ENCODE measurements around the gene CNTNAP4. TPM values are rescaled to one million over a fixed set of nuclear protein-coding genes. Genes with fewer than 3 reads are reported as not detected.

CNTNAP4 gene
- total RNA-seq, 1 donor from 2014 or later = 0.10 TPM

GRCh38 chr16:76303637-76304314 lies 26.6 kb downstream of the CNTNAP4 start:
- H3K4me3 Mint-ChIP-seq (ENCODE audit: unreplicated experiment) = no peak overlapping the region
- peaks cover 9% of the 10 kb centered on the region for H3K9me3 Mint-ChIP-seq (ENCODE audit: unreplicated experiment)
- TF ChIP-seq CTCF (IDR thresholded peaks at IDR 0.05; ENCODE audit: unreplicated experiment) = no peak
- H3K27ac Mint-ChIP-seq (ENCODE audit: unreplicated experiment) = no peak overlapping the region
- DNase-seq (ENCODE audit: low spot score) = no peak
- H3K4me1 Mint-ChIP-seq (ENCODE audit: unreplicated experiment) = no peaks in the 10 kb centered on the region
- no peaks in the 10 kb centered on the region for H3K27me3 Mint-ChIP-seq (ENCODE audit: unreplicated experiment)
- H3K36me3 Mint-ChIP-seq (ENCODE audit: low read depth, unreplicated experiment) = peaks cover 4% of the 10 kb centered on the region

- no peak for TF ChIP-seq CTCF (IDR thresholded peaks at IDR 0.05; ENCODE audit: unreplicated experiment)
- DNase-seq (ENCODE audit: low spot score) = no peak
- H3K36me3 Mint-ChIP-seq (ENCODE audit: low read depth, unreplicated experiment) = no peaks in the 10 kb centered on the region
- H3K4me3 Mint-ChIP-seq (ENCODE audit: unreplicated experiment) = no peak overlapping the region
- H3K4me1 Mint-ChIP-seq (ENCODE audit: unreplicated experiment) = no peaks in the 10 kb centered on the region
- H3K9me3 Mint-ChIP-seq (ENCODE audit: unreplicated experiment) = peaks cover 19% of the 10 kb centered on the region
- peaks cover 2% of the 10 kb centered on the region for H3K27me3 Mint-ChIP-seq (ENCODE audit: unreplicated experiment)
- H3K27ac Mint-ChIP-seq (ENCODE audit: unreplicated experiment) = no peak overlapping the region
These were observed 32.6 kb downstream of the CNTNAP4 start for GRCh38 chr16:76309639-76310335.

GRCh38 chr16:76311260-76311659 lies 34.1 kb downstream of the CNTNAP4 start:
- DNase-seq (ENCODE audit: low spot score) = no peak
- no peak overlapping the region for H3K27ac Mint-ChIP-seq (ENCODE audit: unreplicated experiment)
- no peak overlapping the region for H3K4me3 Mint-ChIP-seq (ENCODE audit: unreplicated experiment)
- no peaks in the 10 kb centered on the region for H3K4me1 Mint-ChIP-seq (ENCODE audit: unreplicated experiment)
- TF ChIP-seq CTCF (IDR thresholded peaks at IDR 0.05; ENCODE audit: unreplicated experiment) = no peak
- no peaks in the 10 kb centered on the region for H3K36me3 Mint-ChIP-seq (ENCODE audit: low read depth, unreplicated experiment)
- H3K27me3 Mint-ChIP-seq (ENCODE audit: unreplicated experiment) = peaks cover 2% of the 10 kb centered on the region
- peaks cover 16% of the 10 kb centered on the region for H3K9me3 Mint-ChIP-seq (ENCODE audit: unreplicated experiment)

GRCh38 chr16:76318565-76318964 lies 41.4 kb downstream of the CNTNAP4 start:
- Mint-ChIP-seq H3K27ac (ENCODE audit: unreplicated experiment) (no peak overlapping the region), H3K4me1 (ENCODE audit: unreplicated experiment) (no peaks in the 10 kb centered on the region), H3K27me3 (ENCODE audit: unreplicated experiment) (no peaks in the 10 kb centered on the region), H3K36me3 (ENCODE audit: low read depth, unreplicated experiment) (no peaks in the 10 kb centered on the region), H3K4me3 (ENCODE audit: unreplicated experiment) (no peak overlapping the region), H3K9me3 (ENCODE audit: unreplicated experiment) (peaks cover 11% of the 10 kb centered on the region)
- no peak for DNase-seq (ENCODE audit: low spot score)
- TF ChIP-seq CTCF (IDR thresholded peaks at IDR 0.05; ENCODE audit: unreplicated experiment) = no peak

GRCh38 chr16:76329106-76329505 lies 51.9 kb downstream of the CNTNAP4 start:
- Mint-ChIP-seq H3K9me3 (ENCODE audit: unreplicated experiment) (peaks cover 11% of the 10 kb centered on the region), H3K27ac (ENCODE audit: unreplicated experiment) (no peak overlapping the region), H3K4me3 (ENCODE audit: unreplicated experiment) (no peak overlapping the region), H3K36me3 (ENCODE audit: low read depth, unreplicated experiment) (no peaks in the 10 kb centered on the region), H3K27me3 (ENCODE audit: unreplicated experiment) (no peaks in the 10 kb centered on the region), H3K4me1 (ENCODE audit: unreplicated experiment) (no peaks in the 10 kb centered on the region)
- no peak for DNase-seq (ENCODE audit: low spot score)
- TF ChIP-seq CTCF (IDR thresholded peaks at IDR 0.05; ENCODE audit: unreplicated experiment) = no peak
